H1 (cell line): Measurements from ENCODE around the gene RAB11A. TPM values are rescaled to one million over a fixed set of nuclear protein-coding genes. Genes with fewer than 3 reads are reported as not detected.

Source experiments
- CTCF ChIA-PET: fragments of 300-600 bp; sonication (Branson Sonifier 250); formaldehyde crosslinking; loops from one replicate; lab custom pipeline; 2021; ENCODE audit not compliant: partially characterized antibody; lab: Charles Lee
- POLR2A ChIA-PET: fragments of 300-600 bp; sonication (Branson Sonifier 250); formaldehyde crosslinking; loops from one replicate; lab custom pipeline; 2021; ENCODE audit warnings: inconsistent platforms; ENCODE audit not compliant: partially characterized antibody; lab: Charles Lee
- DNase-seq, 2 experiments: peaks; one replicate each; pipeline versions ENCODE4 v3.0.0 to v3.0.0-alpha.2; 2010 to 2022; ENCODE audit warnings: low spot score in 2 of 2, low read depth in 1 of 2, mixed read lengths in 1 of 2
- FAIRE-seq: peaks from 2 replicates; lab custom pipeline; 2011; peaks lifted over from hg19 to GRCh38; lab: Jason Lieb, UNC
- H2AFZ ChIP-seq: 2 replicates; pipeline ENCODE4 v1.8.1; 2012; ENCODE audit warnings: low read length, inconsistent platforms
- H2AK5ac ChIP-seq: 2 replicates; pipeline ENCODE4 v1.6.1; 2013; ENCODE audit warnings: low read depth, low read length
- H2BK120ac ChIP-seq: replicated peaks from 2 replicates; pipeline ENCODE3; 2013; ENCODE audit warnings: low read depth, low read length, inconsistent platforms
- H2BK12ac ChIP-seq: 2 replicates; pipeline ENCODE4 v1.6.1; 2013; ENCODE audit warnings: low read depth, low read length
- H2BK15ac ChIP-seq: 2 replicates; pipeline ENCODE4 v1.6.1; 2013; ENCODE audit warnings: low read length
- H2BK20ac ChIP-seq: 2 replicates; pipeline ENCODE4 v1.6.1; 2013; ENCODE audit warnings: low read length
- H2BK5ac ChIP-seq: 2 replicates; pipeline ENCODE4 v1.6.1; 2013; ENCODE audit warnings: low read depth, low read length
- H3K14ac ChIP-seq: 2 replicates; pipeline ENCODE4 v1.6.1; 2013; ENCODE audit warnings: inconsistent platforms; ENCODE audit not compliant: insufficient read length
- H3K18ac ChIP-seq: 2 replicates; pipeline ENCODE4 v1.6.1; 2013; ENCODE audit warnings: low read length; ENCODE audit errors: extremely low read depth
- H3K23ac ChIP-seq: 2 replicates; pipeline ENCODE4 v1.6.1; 2013; ENCODE audit warnings: inconsistent platforms; ENCODE audit not compliant: insufficient read length
- H3K23me2 ChIP-seq: 2 replicates; pipeline ENCODE4 v1.6.1; 2013; ENCODE audit warnings: low read depth, low read length
- H3K27ac ChIP-seq: 2 replicates; pipeline ENCODE4 v1.6.1; 2011; ENCODE audit warnings: low read depth, low read length, inconsistent platforms
- H3K27me3 ChIP-seq, 4 experiments: replicated peaks in 1 of 4; 1 replicate in 1 of 4; 2 replicates in 3 of 4; pipeline versions ENCODE4 v1.6.1 to v1.8.1; 2011 to 2013; ENCODE audit warnings: low read length in 3 of 4, mild to moderate bottlenecking in 3 of 4, inconsistent platforms in 2 of 4, mixed read lengths in 2 of 4, moderate library complexity in 1 of 4; ENCODE audit not compliant: control insufficient read depth in 3 of 4, insufficient read depth in 3 of 4; ENCODE audit errors: extremely low read depth in 1 of 4
- H3K36me3 ChIP-seq, 4 experiments: 2 replicates each; pipeline versions ENCODE4 v1.6.1 to v1.8.1; 2011 to 2013; ENCODE audit warnings: mild to moderate bottlenecking in 4 of 4, low read length in 3 of 4, moderate library complexity in 2 of 4, control low read depth in 1 of 4, inconsistent platforms in 1 of 4; ENCODE audit not compliant: insufficient read depth in 4 of 4, control insufficient read depth in 2 of 4
- H3K4ac ChIP-seq: replicated peaks from 2 replicates; pipeline ENCODE3; 2013; ENCODE audit warnings: low read length, low read depth, mixed read lengths, inconsistent platforms; ENCODE audit not compliant: insufficient read length
- H3K4me1 ChIP-seq, 4 experiments: replicated peaks in 1 of 4; 1 replicate in 1 of 4; 2 replicates in 3 of 4; pipeline versions ENCODE4 v1.6.1 to v1.8.1; 2011 to 2013; ENCODE audit warnings: low read length in 3 of 4, inconsistent platforms in 2 of 4, mixed read lengths in 1 of 4; ENCODE audit not compliant: insufficient read depth in 4 of 4, control insufficient read depth in 3 of 4
- H3K4me2 ChIP-seq, 2 experiments: 2 replicates each; pipeline versions ENCODE4 v1.6.1 to v1.8.1; 2011 to 2013; ENCODE audit warnings: low read depth in 2 of 2, low read length in 2 of 2, control low read depth in 1 of 2, inconsistent platforms in 1 of 2, mild to moderate bottlenecking in 1 of 2; ENCODE audit not compliant: insufficient read depth in 1 of 2
- H3K4me3 ChIP-seq, 4 experiments: fragments of 200-600, 300-600 bp in 1 of 4; sonication (generic), shearing (Covaris generic), sonication (Bioruptor Twin) in 1 of 4; 2 replicates each; pipeline versions ENCODE4 v1.5.1 to v1.8.1; 2011 to 2016; ENCODE audit warnings: low read length in 4 of 4, low read depth in 3 of 4, control low read depth in 2 of 4, inconsistent platforms in 2 of 4, mild to moderate bottlenecking in 2 of 4, mixed read lengths in 1 of 4, moderate library complexity in 1 of 4; ENCODE audit not compliant: insufficient read depth in 2 of 4; ENCODE audit errors: extremely low read depth in 1 of 4
- H3K56ac ChIP-seq: replicated peaks from 2 replicates; pipeline ENCODE3; 2013; ENCODE audit warnings: low read depth, mild to moderate bottlenecking, mixed read lengths, low read length, inconsistent platforms; ENCODE audit not compliant: insufficient read length
- H3K79me1 ChIP-seq: 2 replicates; pipeline ENCODE4 v1.6.1; 2013; ENCODE audit warnings: low read depth, low read length, control low read depth
- H3K79me2 ChIP-seq, 2 experiments: 2 replicates each; pipeline versions ENCODE4 v1.6.1 to v1.8.1; 2012 to 2013; ENCODE audit warnings: low read length in 2 of 2, mild to moderate bottlenecking in 2 of 2, inconsistent platforms in 1 of 2; ENCODE audit not compliant: insufficient read depth in 2 of 2, control insufficient read depth in 1 of 2
- H3K9ac ChIP-seq, 4 experiments: replicated peaks in 1 of 4; 1 replicate in 1 of 4; 2 replicates in 3 of 4; pipeline versions ENCODE4 v1.6.1 to v1.8.1; 2011 to 2013; ENCODE audit warnings: low read depth in 3 of 4, low read length in 3 of 4, control low read depth in 2 of 4, mild to moderate bottlenecking in 2 of 4, moderate library complexity in 2 of 4, inconsistent platforms in 1 of 4; ENCODE audit errors: extremely low read depth in 1 of 4
- H3K9me3 ChIP-seq, 2 experiments: 2 replicates each; pipeline versions ENCODE4 v1.6.1 to v1.8.1; 2012 to 2013; ENCODE audit warnings: mild to moderate bottlenecking in 2 of 2, moderate library complexity in 2 of 2, control low read depth in 1 of 2, inconsistent platforms in 1 of 2, low read depth in 1 of 2, low read length in 1 of 2, mixed read lengths in 1 of 2; ENCODE audit not compliant: insufficient read depth in 2 of 2
- H4K20me1 ChIP-seq, 2 experiments: replicated peaks in 1 of 2; 2 replicates each; pipeline versions ENCODE3 to v1.8.1; 2011 to 2013; ENCODE audit warnings: inconsistent platforms in 2 of 2, low read length in 2 of 2, mild to moderate bottlenecking in 1 of 2; ENCODE audit not compliant: insufficient read depth in 2 of 2, control insufficient read depth in 1 of 2
- H4K5ac ChIP-seq: 2 replicates; pipeline ENCODE4 v1.6.1; 2013; ENCODE audit warnings: low read length, low read depth, mixed read lengths, inconsistent platforms; ENCODE audit not compliant: insufficient read length
- H4K8ac ChIP-seq: 2 replicates; pipeline ENCODE4 v1.8.0; 2013; ENCODE audit warnings: mild to moderate bottlenecking, moderate library complexity, low read length, inconsistent platforms; ENCODE audit not compliant: insufficient read depth; ENCODE audit errors: extremely low read depth
- H4K91ac ChIP-seq: replicated peaks from 2 replicates; pipeline ENCODE3; 2013; ENCODE audit warnings: low read length, mixed read lengths, inconsistent platforms; ENCODE audit not compliant: insufficient read length
- CHD1 ChIP-seq: IDR thresholded peaks from 2 replicates; pipeline ENCODE4 v1.6.1; 2012; ENCODE audit warnings: low read depth, low read length, improper control_type of control experiment
- TCF12 ChIP-seq: IDR thresholded peaks from 2 replicates; pipeline ENCODE4 v1.6.1; 2011; ENCODE audit warnings: low read depth, mild to moderate bottlenecking, low read length
- WGBS, 2 experiments: shearing (Covaris generic) in 1 of 2; methylation state at CpG; one replicate each; pipeline versions ENCODE4 v1.1.6 to v1.1.7; 2013 to 2015; ENCODE audit warnings: low lambda C conversion rate in 2 of 2, mixed read lengths in 2 of 2, inconsistent platforms in 1 of 2, low coverage in 1 of 2, missing lambda C conversion rate in 1 of 2; ENCODE audit not compliant: insufficient replicate concordance in 2 of 2, insufficient coverage in 1 of 2, insufficient read length in 1 of 2; ENCODE audit errors: extremely low coverage in 1 of 2, missing lambda C conversion rate in 1 of 2; 5-methylcytosine and 5-hydroxymethylcytosine counted together
- polyA plus RNA-seq, 7 experiments: library from polyadenylated mRNA; depleted of rRNA in 3 of 7; stranded (reverse) in 5 of 7; unstranded in 2 of 7; fragments of >200 nt in 5 of 7; fragments of 200-250 nt in 2 of 7; gene quantifications; 1 replicate in 5 of 7; 2 replicates in 1 of 7; 4 replicates in 1 of 7; pipeline versions ENCODE4 v1.2.1 to v1.2.3, GENCODE V29; 2011 to 2013; ENCODE audit warnings: missing spikeins in 2 of 7, mixed read lengths in 2 of 7
- total RNA-seq: library from RNA; stranded (reverse); fragmentation: NEBNext Ultra II Directional; extraction: Animal tissue kit (Norgen Biotek cat#: 25700); gene quantifications from 2 replicates; pipeline ENCODE4 v1.2.1, GENCODE V29; 2021

Gene RAB11A
- total and polyA plus RNA-seq, 2 of the 8 experiments (the other 6 are each of a cell fraction or from before 2014, with no cell fraction given), result 211 to 254 TPM

- no peak for FAIRE-seq
- CTCF ChIA-PET, result interaction anchor here (0.6 to 10.6 kb wide), 22 partner anchors 8 to 548 kb away, joined by 3 to 134 read pairs (median 4); partner anchors contain the start of gene RAB11A
These were observed 31.7 kb upstream of the RAB11A start for GRCh38 chr15:65837301-65838294.

More at GRCh38 chr15:65837301-65838294, 31.7 kb upstream of the RAB11A start:
- Histone ChIP-seq H2BK20ac (0 out of 2 replicates have a peak overlapping the region, but pooled peaks have one; percentile 34), H2AK5ac (0 out of 2 replicates have a peak overlapping the region, but pooled peaks have one; percentile 4), H3K4me2 (no peak overlapping the region), H3K4me3 (no peak overlapping the region), H4K8ac (no peak overlapping the region), H3K23me2 (no peaks in the 10 kb centered on the region), H3K9ac (no peak overlapping the region), H3K27me3 (no peaks in the 10 kb centered on the region), H4K20me1 (no peaks in the 10 kb centered on the region), H2AFZ (peak overlapping the region; percentile 23; the same call in 1 of the 2 replicates), H4K5ac (no peak overlapping the region), H2BK15ac (no peak overlapping the region), H3K18ac (no peak overlapping the region), H3K79me1 (no peaks in the 10 kb centered on the region), H2BK5ac (no peak overlapping the region), H3K23ac (no peak overlapping the region), H2BK120ac (no peak overlapping the region), H3K4ac (no peak overlapping the region), H3K14ac (no peak overlapping the region), H2BK12ac (no peak overlapping the region), H3K36me3 (no peaks in the 10 kb centered on the region), H4K91ac (no peak overlapping the region), H3K56ac (no peak overlapping the region), H3K4me1 (peaks cover 4 to 14% (median 5%) of the 10 kb centered on the region in 4 experiments; a peak in 6 of 7 replicates), H3K79me2 (no peaks in the 10 kb centered on the region), H3K9me3 (no peaks in the 10 kb centered on the region), H3K27ac (no peak overlapping the region)
- DNase-seq, result no peak
- TF ChIP-seq TCF12 (no peak), CHD1 (no peak)
- WGBS, 2 experiments, result 93% methylated on average over 6 of the region's 6 CpGs; no CpG with 5 or more reads in 1 of the 2 experiments
- POLR2A ChIA-PET, result interaction anchor here (0.6 to 1.6 kb wide), 3 partner anchors 32 to 227 kb away, joined by 3 to 6 read pairs (median 6); partner anchors contain the start of genes INTS14 and RAB11A
